ENCODE results near the gene OSTC. TPM values are rescaled to one million over a fixed set of nuclear protein-coding genes. Genes with fewer than 3 reads are reported as not detected.
A peak's percentile ranks its signal among the peaks of the same experiment; 100 is the strongest.

Gene OSTC
- total RNA-seq, 1 donor from 2014 or later, result 42.8 TPM

GRCh38 chr4:108662629-108663028 is 12.2 kb downstream of the OSTC start:
- DNase-seq, result no peak
- H3K9me3 Mint-ChIP-seq (ENCODE audit: unreplicated experiment), result no peaks in the 10 kb centered on the region
- H3K27ac Mint-ChIP-seq (ENCODE audit: unreplicated experiment), result no peak overlapping the region
- TF ChIP-seq CTCF (IDR thresholded peaks at IDR 0.05; ENCODE audit: partially characterized antibody, unreplicated experiment), result no peak
- no peaks in the 10 kb centered on the region for H3K36me3 Mint-ChIP-seq (ENCODE audit: unreplicated experiment)
- no peaks in the 10 kb centered on the region for H3K4me1 Mint-ChIP-seq (ENCODE audit: low read depth, unreplicated experiment)
- no peaks in the 10 kb centered on the region for H3K27me3 Mint-ChIP-seq (ENCODE audit: unreplicated experiment)
- no peak overlapping the region for H3K4me3 Mint-ChIP-seq (ENCODE audit: unreplicated experiment)

- Mint-ChIP-seq H3K27me3 (ENCODE audit: unreplicated experiment) (no peaks in the 10 kb centered on the region), H3K4me3 (ENCODE audit: unreplicated experiment) (no peak overlapping the region), H3K9me3 (ENCODE audit: unreplicated experiment) (no peaks in the 10 kb centered on the region), H3K27ac (ENCODE audit: unreplicated experiment) (no peak overlapping the region), H3K4me1 (ENCODE audit: low read depth, unreplicated experiment) (no peaks in the 10 kb centered on the region), H3K36me3 (ENCODE audit: unreplicated experiment) (no peaks in the 10 kb centered on the region)
- DNase-seq, result no peak
- TF ChIP-seq CTCF (IDR thresholded peaks at IDR 0.05; ENCODE audit: partially characterized antibody, unreplicated experiment), result no peak
Observed at GRCh38 chr4:108674356-108674977, 24.1 kb downstream of the OSTC start.

GRCh38 chr4:108681321-108681809 is 31.0 kb downstream of the OSTC start:
- no peak for TF ChIP-seq CTCF (IDR thresholded peaks at IDR 0.05; ENCODE audit: partially characterized antibody, unreplicated experiment)
- H3K4me3 Mint-ChIP-seq (ENCODE audit: unreplicated experiment), result no peak overlapping the region
- no peak overlapping the region for H3K27ac Mint-ChIP-seq (ENCODE audit: unreplicated experiment)
- H3K27me3 Mint-ChIP-seq (ENCODE audit: unreplicated experiment), result no peaks in the 10 kb centered on the region
- DNase-seq, result peak; percentile 20
- peaks cover 11% of the 10 kb centered on the region for H3K4me1 Mint-ChIP-seq (ENCODE audit: low read depth, unreplicated experiment)
- no peaks in the 10 kb centered on the region for H3K36me3 Mint-ChIP-seq (ENCODE audit: unreplicated experiment)
- H3K9me3 Mint-ChIP-seq (ENCODE audit: unreplicated experiment), result no peaks in the 10 kb centered on the region

- no peak for DNase-seq
- H3K27me3 Mint-ChIP-seq (ENCODE audit: unreplicated experiment), result no peaks in the 10 kb centered on the region
- H3K4me3 Mint-ChIP-seq (ENCODE audit: unreplicated experiment), result no peak overlapping the region
- H3K4me1 Mint-ChIP-seq (ENCODE audit: low read depth, unreplicated experiment), result peaks cover 11% of the 10 kb centered on the region
- TF ChIP-seq CTCF (IDR thresholded peaks at IDR 0.05; ENCODE audit: partially characterized antibody, unreplicated experiment), result no peak
- no peaks in the 10 kb centered on the region for H3K9me3 Mint-ChIP-seq (ENCODE audit: unreplicated experiment)
- H3K27ac Mint-ChIP-seq (ENCODE audit: unreplicated experiment), result no peak overlapping the region
- H3K36me3 Mint-ChIP-seq (ENCODE audit: unreplicated experiment), result no peaks in the 10 kb centered on the region
Observed at GRCh38 chr4:108683479-108683878, 33.1 kb downstream of the OSTC start.

GRCh38 chr4:108685036-108685686 is 34.8 kb downstream of the OSTC start:
- Mint-ChIP-seq H3K4me3 (ENCODE audit: unreplicated experiment) (no peak overlapping the region), H3K27me3 (ENCODE audit: unreplicated experiment) (no peaks in the 10 kb centered on the region), H3K4me1 (ENCODE audit: low read depth, unreplicated experiment) (peaks cover 11% of the 10 kb centered on the region), H3K36me3 (ENCODE audit: unreplicated experiment) (no peaks in the 10 kb centered on the region), H3K9me3 (ENCODE audit: unreplicated experiment) (no peaks in the 10 kb centered on the region), H3K27ac (ENCODE audit: unreplicated experiment) (no peak overlapping the region)
- TF ChIP-seq CTCF (IDR thresholded peaks at IDR 0.05; ENCODE audit: partially characterized antibody, unreplicated experiment), result no peak
- DNase-seq, result no peak

Data from glutamatergic neuron (in vitro differentiated cells).